Embryonic facial prominence (tissue), 1 donor: ENCODE measurements around the gene OLIG1.

Experiments used
- DNase-seq: peaks from one replicate; pipeline ENCODE4 v3.0.0-alpha.2; 2016; ENCODE audit errors: extremely low spot score

The OLIG1 gene

GRCh38 chr21:33031152-33031911 lies 38.6 kb upstream of the OLIG1 start:
- no peak for DNase-seq

GRCh38 chr21:33032434-33033047 lies 37.4 kb upstream of the OLIG1 start:
- DNase-seq: no peak

- DNase-seq: no peak
Observed at GRCh38 chr21:33033094-33033951, 36.6 kb upstream of the OLIG1 start.

GRCh38 chr21:33033961-33034413 lies 36.0 kb upstream of the OLIG1 start:
- no peak for DNase-seq

- DNase-seq: no peak
Observed at GRCh38 chr21:33035147-33035546, 34.8 kb upstream of the OLIG1 start.

GRCh38 chr21:33036430-33037162 lies 33.3 kb upstream of the OLIG1 start:
- DNase-seq: no peak

- DNase-seq: no peak
Observed at GRCh38 chr21:33037501-33037900, 32.4 kb upstream of the OLIG1 start.

GRCh38 chr21:33039536-33039935 lies 30.4 kb upstream of the OLIG1 start:
- no peak for DNase-seq

GRCh38 chr21:33040215-33040614 lies 29.7 kb upstream of the OLIG1 start:
- no peak for DNase-seq

GRCh38 chr21:33041981-33042380 lies 28.0 kb upstream of the OLIG1 start:
- no peak for DNase-seq

- no peak for DNase-seq
Observed at GRCh38 chr21:33042812-33043211, 27.1 kb upstream of the OLIG1 start.

GRCh38 chr21:33046455-33046854 lies 23.5 kb upstream of the OLIG1 start:
- DNase-seq: no peak

- no peak for DNase-seq
Observed at GRCh38 chr21:33047231-33047630, 22.7 kb upstream of the OLIG1 start.

- no peak for DNase-seq
Observed at GRCh38 chr21:33051925-33052324, 18.0 kb upstream of the OLIG1 start.

- no peak for DNase-seq
Observed at GRCh38 chr21:33053951-33054350, 16.0 kb upstream of the OLIG1 start.

- no peak for DNase-seq
Observed at GRCh38 chr21:33055991-33056390, 13.9 kb upstream of the OLIG1 start.

GRCh38 chr21:33057385-33057940 lies 12.5 kb upstream of the OLIG1 start:
- DNase-seq: no peak

- DNase-seq: no peak
Observed at GRCh38 chr21:33058527-33058926, 11.4 kb upstream of the OLIG1 start.

- no peak for DNase-seq
Observed at GRCh38 chr21:33058957-33059356, 11.0 kb upstream of the OLIG1 start.

- DNase-seq: no peak
Observed at GRCh38 chr21:33059380-33059841, 10.5 kb upstream of the OLIG1 start.

GRCh38 chr21:33061233-33061632 lies 8.7 kb upstream of the OLIG1 start:
- no peak for DNase-seq
